Esophagus (tissue), 2 donors: Measurements from ENCODE around the gene SOS1. TPM values are rescaled to one million over a fixed set of nuclear protein-coding genes. Genes with fewer than 3 reads are reported as not detected.

Experiments
- H3K27ac ChIP-seq, 2 donors: one replicate each; pipeline ENCODE4 v1.5.1; 2013; ENCODE audit warnings: low read depth in 2 of 2, mild to moderate bottlenecking in 2 of 2, inconsistent platforms in 1 of 2, low read length in 1 of 2, moderate library complexity in 1 of 2
- H3K27me3 ChIP-seq, 2 donors: one replicate each; pipeline ENCODE4 v1.6.1; 2013; ENCODE audit warnings: low read length in 2 of 2, control low read depth in 1 of 2, mild to moderate bottlenecking in 1 of 2; ENCODE audit not compliant: insufficient read depth in 2 of 2, control insufficient read depth in 1 of 2
- H3K36me3 ChIP-seq, 2 donors: one replicate each; pipeline ENCODE4 v1.6.1; 2013; ENCODE audit warnings: low read length in 1 of 2; ENCODE audit not compliant: control insufficient read depth in 2 of 2, insufficient read depth in 2 of 2
- H3K4me1 ChIP-seq, 2 donors: one replicate each; pipeline ENCODE4 v1.6.1; 2013; ENCODE audit warnings: low read length in 1 of 2; ENCODE audit not compliant: control insufficient read depth in 2 of 2, insufficient read depth in 2 of 2
- H3K4me3 ChIP-seq, 2 donors: one replicate each; pipeline ENCODE4 v1.5.1; 2013; ENCODE audit warnings: low read length in 2 of 2, mild to moderate bottlenecking in 2 of 2, low read depth in 1 of 2, moderate library complexity in 1 of 2
- H3K9me3 ChIP-seq, 2 donors: one replicate each; pipeline ENCODE4 v1.6.1; 2013; ENCODE audit warnings: mild to moderate bottlenecking in 2 of 2, low read depth in 1 of 2, low read length in 1 of 2, moderate library complexity in 1 of 2; ENCODE audit not compliant: control insufficient read depth in 2 of 2, insufficient read depth in 1 of 2
- WGBS, 2 donors: extraction: QIAGEN DNeasy Blood & Tissue Kit; methylation state at CpG; one replicate each; pipeline ENCODE4 v1.1.7; 2013; 5-methylcytosine and 5-hydroxymethylcytosine counted together
- polyA plus RNA-seq, 2 donors: library from polyadenylated mRNA; stranded (reverse); fragments of 200-250 nt; gene quantifications; one replicate each; pipeline ENCODE4 v1.2.3, GENCODE V29; 2013
- donor health status: healthy with polysubstance abuse.
- donor health status: Bipolar disorder and iron deficiency.

Gene SOS1
- polyA plus RNA-seq, 2 donors: 5.5 to 5.8 TPM

DNA sequence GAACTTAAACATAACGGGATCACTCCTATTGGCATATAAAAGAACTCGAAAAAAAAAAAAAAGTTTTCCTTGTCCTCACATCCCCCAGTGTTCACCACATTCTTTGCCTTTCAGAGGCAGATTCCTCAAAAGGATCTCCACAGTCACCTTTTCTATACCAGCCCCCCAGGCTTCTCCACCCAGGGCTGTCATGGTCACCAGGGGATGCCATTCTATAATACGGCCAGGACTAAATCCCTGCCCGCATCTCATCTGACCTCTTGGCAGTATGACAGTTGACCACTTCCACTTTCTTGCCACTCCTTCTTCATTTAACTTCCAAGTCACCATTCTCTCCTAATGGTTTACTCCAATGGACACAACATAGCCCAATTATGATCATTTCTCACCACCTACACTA is 29.3 kb downstream of the SOS1 start:
- no peaks in the 10 kb centered on the region for H3K36me3 ChIP-seq
- H3K4me3 ChIP-seq: no peak overlapping the region
- H3K27ac ChIP-seq: no peak overlapping the region
- no peaks in the 10 kb centered on the region for H3K4me1 ChIP-seq
- no peaks in the 10 kb centered on the region for H3K9me3 ChIP-seq
- 86 to 89% methylated on average over 4 of the region's 4 CpGs for WGBS, 2 donors
- H3K27me3 ChIP-seq: no peaks in the 10 kb centered on the region

DNA sequence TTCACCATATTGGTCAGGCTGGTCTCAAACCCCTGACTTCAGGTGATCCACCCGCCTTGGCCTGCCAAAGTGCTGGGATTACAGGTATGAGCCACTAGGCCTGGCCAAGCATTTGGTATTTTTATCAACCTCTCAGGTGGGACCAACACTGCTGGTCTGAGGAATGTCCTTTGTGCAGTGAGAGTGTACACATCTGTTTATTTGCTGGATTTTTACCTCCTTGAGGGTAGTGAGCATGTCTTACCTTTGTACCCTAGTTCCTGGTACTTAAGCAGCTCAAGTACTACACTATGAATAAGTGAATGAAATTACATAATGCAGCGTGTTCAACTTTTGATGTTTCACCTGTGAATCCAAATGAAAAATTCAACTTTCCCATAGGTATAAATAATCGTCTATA is 29.8 kb downstream of the SOS1 start:
- Histone ChIP-seq H3K27ac (no peak overlapping the region), H3K4me1 (no peaks in the 10 kb centered on the region), H3K36me3 (no peaks in the 10 kb centered on the region), H3K27me3 (no peaks in the 10 kb centered on the region), H3K9me3 (no peaks in the 10 kb centered on the region), H3K4me3 (no peak overlapping the region)
- WGBS, 2 donors: 95 to 96% methylated on average over 3 of the region's 3 CpGs

GRCh38 chr2:39080152-39080551 is 40.7 kb downstream of the SOS1 start:
- Histone ChIP-seq H3K4me3 (no peak overlapping the region), H3K27ac (no peak overlapping the region), H3K36me3 (no peaks in the 10 kb centered on the region), H3K9me3 (no peaks in the 10 kb centered on the region), H3K4me1 (no peaks in the 10 kb centered on the region), H3K27me3 (no peaks in the 10 kb centered on the region)
- 96% methylated on average over 5 of the region's 5 CpGs for WGBS, 2 donors

- no peaks in the 10 kb centered on the region for H3K4me1 ChIP-seq
- no peaks in the 10 kb centered on the region for H3K9me3 ChIP-seq
- H3K36me3 ChIP-seq: peaks cover 0 to 3% of the 10 kb centered on the region in 2 donors
- 94 to 97% methylated on average over 1 of the region's 1 CpG for WGBS, 2 donors
- H3K27ac ChIP-seq: no peak overlapping the region
- H3K27me3 ChIP-seq: no peaks in the 10 kb centered on the region
- H3K4me3 ChIP-seq: no peak overlapping the region
Observed at GRCh38 chr2:39069890-39070465, 50.9 kb downstream of the SOS1 start.

DNA sequence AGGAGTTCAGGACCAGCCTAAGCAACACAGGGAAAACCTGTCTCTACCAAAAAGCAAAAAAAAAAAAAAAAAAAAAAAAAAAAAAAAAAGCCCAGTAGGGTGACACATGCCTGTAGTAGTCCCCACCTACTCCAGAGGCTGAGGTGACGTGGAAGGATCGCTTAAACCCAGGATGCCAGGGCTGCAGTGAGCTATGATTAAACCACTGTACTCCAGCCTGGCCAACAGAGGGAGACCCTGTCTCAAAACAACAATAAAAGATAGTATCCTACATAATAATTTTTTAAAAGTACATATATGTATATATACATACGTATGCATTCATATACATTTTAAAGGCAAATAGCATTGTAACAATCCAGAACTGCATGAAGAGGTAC is 51.7 kb downstream of the SOS1 start:
- Histone ChIP-seq H3K27ac (no peak overlapping the region), H3K27me3 (no peaks in the 10 kb centered on the region), H3K36me3 (peaks cover 0 to 3% of the 10 kb centered on the region in 2 donors), H3K4me1 (no peaks in the 10 kb centered on the region), H3K9me3 (no peaks in the 10 kb centered on the region), H3K4me3 (no peak overlapping the region)
- WGBS, 2 donors: 84% methylated on average over 3 of the region's 3 CpGs

GRCh38 chr2:39068299-39069135 is 52.3 kb downstream of the SOS1 start:
- H3K27me3 ChIP-seq: no peaks in the 10 kb centered on the region
- H3K9me3 ChIP-seq: no peaks in the 10 kb centered on the region
- no peak overlapping the region for H3K4me3 ChIP-seq
- WGBS, 2 donors: 42 to 64% methylated on average over 1 of the region's 1 CpG
- H3K27ac ChIP-seq: peak overlapping the region in 1 of 2 donors; percentile 22
- H3K36me3 ChIP-seq: peaks cover 0 to 3% of the 10 kb centered on the region in 2 donors
- H3K4me1 ChIP-seq: no peaks in the 10 kb centered on the region

- Histone ChIP-seq H3K9me3 (no peaks in the 10 kb centered on the region), H3K4me3 (no peak overlapping the region), H3K27ac (no peak overlapping the region), H3K4me1 (no peaks in the 10 kb centered on the region), H3K27me3 (no peaks in the 10 kb centered on the region), H3K36me3 (peaks cover 0 to 3% of the 10 kb centered on the region in 2 donors)
Observed at GRCh38 chr2:39065616-39066015, 55.2 kb downstream of the SOS1 start.

DNA sequence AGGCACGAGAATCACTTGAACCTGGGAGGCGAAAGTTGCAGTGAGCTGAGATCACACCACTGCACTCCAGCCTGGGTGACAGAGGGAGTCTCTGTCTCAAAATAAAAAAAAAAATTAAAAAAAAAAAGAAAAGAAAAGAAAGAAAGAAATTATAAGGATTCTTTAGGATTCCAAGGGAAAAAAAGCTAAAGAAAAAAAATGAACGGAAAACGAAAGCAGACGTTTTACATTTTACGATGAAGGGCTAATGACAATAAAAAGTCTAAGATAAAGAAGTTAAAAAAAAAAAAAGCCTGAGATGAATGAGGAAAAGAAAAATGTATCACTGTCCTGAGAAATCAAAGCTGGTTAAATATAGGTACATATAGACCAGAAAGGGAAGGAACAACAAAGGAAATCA is 58.5 kb downstream of the SOS1 start:
- Histone ChIP-seq H3K36me3 (peaks cover 0 to 3% of the 10 kb centered on the region in 2 donors), H3K4me1 (no peaks in the 10 kb centered on the region), H3K9me3 (no peaks in the 10 kb centered on the region), H3K27me3 (no peaks in the 10 kb centered on the region), H3K27ac (no peak overlapping the region), H3K4me3 (no peak overlapping the region)
- WGBS, 2 donors: 93 to 95% methylated on average over 6 of the region's 6 CpGs

DNA sequence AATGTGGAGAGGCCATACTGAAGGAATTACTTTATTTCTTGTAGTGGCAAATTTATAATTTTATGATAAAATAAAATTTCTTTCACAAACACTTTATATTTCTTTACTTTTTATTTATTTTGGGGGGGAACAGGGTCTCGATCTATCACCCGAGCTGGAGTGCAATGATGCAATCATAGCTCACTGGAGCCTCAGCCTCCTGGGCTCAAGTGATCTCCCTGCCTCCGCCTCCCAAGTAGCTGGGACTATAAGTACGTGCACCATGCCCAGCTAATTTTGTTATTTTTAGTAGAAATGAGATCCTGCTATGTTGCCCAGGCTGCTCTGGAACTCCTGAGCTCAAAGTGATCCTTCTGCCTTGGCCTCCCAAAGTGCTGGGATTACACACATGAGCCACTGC is 59.6 kb downstream of the SOS1 start:
- no peaks in the 10 kb centered on the region for H3K9me3 ChIP-seq
- H3K4me1 ChIP-seq: no peaks in the 10 kb centered on the region
- no peaks in the 10 kb centered on the region for H3K27me3 ChIP-seq
- 83 to 86% methylated on average over 4 of the region's 4 CpGs for WGBS, 2 donors
- no peak overlapping the region for H3K27ac ChIP-seq
- no peak overlapping the region for H3K4me3 ChIP-seq
- no peaks in the 10 kb centered on the region for H3K36me3 ChIP-seq
